ENCODE measurements around the gene FBRSL1. TPM values are rescaled to one million over a fixed set of nuclear protein-coding genes. Genes with fewer than 3 reads are reported as not detected.

The FBRSL1 gene
- total and polyA plus RNA-seq, 2 of the 8 experiments (the other 6 are each of a cell fraction or from before 2014, with no cell fraction given): 18.4 to 109 TPM

GRCh38 chr12:132559652-132560363 is 69.9 kb downstream of the FBRSL1 start (continued):
- TF ChIP-seq CHD7 (IDR thresholded peaks at IDR 0.05; ENCODE audit: insufficient replicate concordance, low read length): no peak
- no peak for TF ChIP-seq TCF12 (IDR thresholded peaks at IDR 0.05; ENCODE audit: low read depth, low read length)
- TF ChIP-seq JUND (IDR thresholded peaks at IDR 0.05; ENCODE audit: low read length): no peak
- TF ChIP-seq POLR2AphosphoS5 (IDR thresholded peaks at IDR 0.05; ENCODE audit: low read depth, low read length): peak; percentile 65; the same call in 1 of the 2 replicates
- no peak; the same call in 1 of the 2 replicates for TF ChIP-seq MAX (IDR thresholded peaks at IDR 0.05)
- TF ChIP-seq CEBPB (IDR thresholded peaks at IDR 0.05; ENCODE audit: low read depth, low read length): no peak
- TF ChIP-seq JUN (IDR thresholded peaks at IDR 0.05; ENCODE audit: low read depth, low read length): no peak
- no peak for TF ChIP-seq FOSL1 (IDR thresholded peaks at IDR 0.05; ENCODE audit: insufficient read depth, low read depth, low read length)
- TF ChIP-seq TAF7 (optimal IDR thresholded peaks at IDR 0.05; ENCODE audit: borderline replicate concordance, low read depth, low read length): no peak
- no peak for TF ChIP-seq SP2 (IDR thresholded peaks at IDR 0.05; ENCODE audit: low read length)
- TF ChIP-seq ASH2L (IDR thresholded peaks at IDR 0.05; ENCODE audit: low read length): peak; percentile 29
